ENCODE results near the gene DCLRE1B.

DCLRE1B gene

GRCh38 chr1:113887402-113888175, 17.5 kb upstream of the DCLRE1B start, which contains the start of gene BCL2L15:
BCL2L15 (minus strand) TSS chr1:113887581; CDS start chr1:113887375, 206 bp downstream.
- no peak for DNase-seq

- no peak for DNase-seq
Observed at GRCh38 chr1:113890816-113891215, 14.3 kb upstream of the DCLRE1B start.

GRCh38 chr1:113891631-113892220, 13.4 kb upstream of the DCLRE1B start:
- no peak for DNase-seq

- DNase-seq: no peak
Observed at GRCh38 chr1:113893267-113893666, 11.9 kb upstream of the DCLRE1B start.

GRCh38 chr1:113895098-113895497, 10.0 kb upstream of the DCLRE1B start:
- DNase-seq: no peak

GRCh38 chr1:113895961-113896360, 9.2 kb upstream of the DCLRE1B start:
- DNase-seq: no peak

- DNase-seq: no peak
Observed at GRCh38 chr1:113898241-113898814, 6.8 kb upstream of the DCLRE1B start.

GRCh38 chr1:113899111-113899510, 6.0 kb upstream of the DCLRE1B start:
- DNase-seq: no peak

GRCh38 chr1:113901191-113901590, 3.9 kb upstream of the DCLRE1B start:
- DNase-seq: no peak

- peak; percentile 38 for DNase-seq
Observed at GRCh38 chr1:113903501-113904292, 1.4 kb upstream of the DCLRE1B start.

- no peak for DNase-seq
Observed at GRCh38 chr1:113904293-113904673, 843 bp upstream of the DCLRE1B start.

GRCh38 chr1:113905435-113905861, 322 bp downstream of the DCLRE1B start:
- DNase-seq: no peak

- DNase-seq: no peak
Observed at GRCh38 chr1:113912594-113913311, 7.6 kb downstream of the DCLRE1B start.

GRCh38 chr1:113913312-113913668, 8.2 kb downstream of the DCLRE1B start:
- no peak for DNase-seq

- no peak for DNase-seq
Observed at GRCh38 chr1:113913887-113914664, 8.9 kb downstream of the DCLRE1B start.

- no peak for DNase-seq
Observed at GRCh38 chr1:113916974-113917373, 11.8 kb downstream of the DCLRE1B start.

- DNase-seq: no peak
Observed at GRCh38 chr1:113917400-113918082, 12.4 kb downstream of the DCLRE1B start.

- DNase-seq: no peak
Observed at GRCh38 chr1:113918243-113918642, 13.1 kb downstream of the DCLRE1B start.

- DNase-seq: no peak
Observed at GRCh38 chr1:113922957-113923356, 17.8 kb downstream of the DCLRE1B start.

- DNase-seq: no peak
Observed at GRCh38 chr1:113924473-113924872, 19.3 kb downstream of the DCLRE1B start.
